ENCODE data around the gene KLK12. TPM values are rescaled to one million over a fixed set of nuclear protein-coding genes. Genes with fewer than 3 reads are reported as not detected.
A peak's percentile ranks its signal among the peaks of the same experiment; 100 is the strongest.

KLK12 gene
- total RNA-seq, 2 donors from 2014 or later, result not detected

GRCh38 chr19:51022526-51022925 is 12.3 kb downstream of the KLK12 start:
- no peak overlapping the region for H3K4me3 ChIP-seq
- no peak for DNase-seq
- 68 to 73% methylated on average over 14 of the region's 14 CpGs for WGBS, 2 donors
- ATAC-seq, result no peak
- intact Hi-C loops (cut with DNase I), result loop anchor here (5.0 kb wide), 1 partner anchor 75 kb away; no protein-coding TSS in a partner anchor
- no peak overlapping the region for H3K27ac ChIP-seq
- no peaks in the 10 kb centered on the region for H3K36me3 ChIP-seq (replicated peaks in 1 of 2; ENCODE audit: insufficient read depth in 1 of 2, low read depth in 2 of 2)
- peaks cover 0 to 5% of the 10 kb centered on the region in 2 donors for H3K27me3 ChIP-seq
- H3K4me1 ChIP-seq, result peaks cover 58% of the 10 kb centered on the region
- no peak for TF ChIP-seq POLR2A (IDR thresholded peaks at IDR 0.05)
- TF ChIP-seq CTCF (IDR thresholded peaks at IDR 0.05), result no peak
- H3K9me3 ChIP-seq, result no peaks in the 10 kb centered on the region

- H3K27me3 ChIP-seq, result peaks cover 0 to 5% of the 10 kb centered on the region in 2 donors
- peaks cover 55% of the 10 kb centered on the region for H3K4me1 ChIP-seq
- H3K36me3 ChIP-seq (replicated peaks in 1 of 2; ENCODE audit: insufficient read depth in 1 of 2, low read depth in 2 of 2), result no peaks in the 10 kb centered on the region
- ATAC-seq, result peak; percentile 57
- H3K9me3 ChIP-seq, result no peaks in the 10 kb centered on the region
- WGBS, 2 donors, result 24 to 39% methylated on average over 7 of the region's 7 CpGs
- DNase-seq, result peak; percentile 41 to 66 (median 60)
- H3K4me3 ChIP-seq, result no peak overlapping the region
- intact Hi-C loops (cut with DNase I), result loop anchor here (5.0 kb wide), 1 partner anchor 76 kb away; no protein-coding TSS in a partner anchor
- H3K27ac ChIP-seq, result peak overlapping the region in 1 of 4 donors; percentile 19
- TF ChIP-seq CTCF (IDR thresholded peaks at IDR 0.05), result peak; percentile 42 to 82 (median 71)
- no peak for TF ChIP-seq POLR2A (IDR thresholded peaks at IDR 0.05)
Observed at GRCh38 chr19:51020988-51021651, 13.7 kb downstream of the KLK12 start.

- no peak for TF ChIP-seq POLR2A (IDR thresholded peaks at IDR 0.05)
- no peak for TF ChIP-seq CTCF (IDR thresholded peaks at IDR 0.05)
- Histone ChIP-seq H3K27me3 (peaks cover 0 to 5% of the 10 kb centered on the region in 2 donors), H3K9me3 (no peaks in the 10 kb centered on the region), H3K4me1 (peaks cover 39% of the 10 kb centered on the region), H3K4me3 (no peak within 1 kb of the TSS), H3K27ac (no peak within 1 kb of the TSS), H3K36me3 (replicated peaks in 1 of 2; ENCODE audit: insufficient read depth in 1 of 2, low read depth in 2 of 2) (no peaks in the 10 kb centered on the region)
- no peak for ATAC-seq
- 20 to 52% methylated on average over 4 to 14 of the region's 14 CpGs for WGBS, 2 donors
- no peak for DNase-seq
- intact Hi-C loops (cut with DNase I), result no loop called here
Observed at GRCh38 chr19:51019544-51019925, 15.3 kb downstream of the KLK12 start, which contains the start of gene KLK10. Gene KLK10 (minus strand): TSS chr19:51019709. CDS start chr19:51019130, 579 bp downstream.

- ATAC-seq, result no peak
- Histone ChIP-seq H3K27me3 (peaks cover 0 to 8% of the 10 kb centered on the region in 2 donors), H3K36me3 (replicated peaks in 1 of 2; ENCODE audit: insufficient read depth in 1 of 2, low read depth in 2 of 2) (no peaks in the 10 kb centered on the region), H3K9me3 (no peaks in the 10 kb centered on the region), H3K27ac (no peak overlapping the region), H3K4me3 (no peak overlapping the region), H3K4me1 (peaks cover 38% of the 10 kb centered on the region)
- WGBS, 2 donors, result 9 to 11% methylated on average over 17 to 56 of the region's 68 CpGs
- peak in 1 of 4 donors; percentile 24 for DNase-seq
- TF ChIP-seq POLR2A (IDR thresholded peaks at IDR 0.05), result no peak
- TF ChIP-seq CTCF (IDR thresholded peaks at IDR 0.05), result no peak
- intact Hi-C loops (cut with DNase I), result no loop called here
Observed at GRCh38 chr19:51018745-51019543, 15.9 kb downstream of the KLK12 start.

Data from body of pancreas (tissue), 4 donors.